CD4-positive, alpha-beta T cell treated with Interleukin-1 beta for 1 hour (primary cell): Measurements from ENCODE around the gene CYP27B1.

ENCODE experiments used
- DNase-seq, 2 donors: peaks; one replicate each; pipeline ENCODE4 v3.0.0-alpha.2; 2020 to 2022

The CYP27B1 gene

GRCh38 chr12:57766464-57767304 lies at the start of gene CYP27B1:
CYP27B1 (minus strand) TSS chr12:57767078; CDS start chr12:57767041, 37 bp downstream.
- no peak for DNase-seq

- no peak for DNase-seq
Observed at GRCh38 chr12:57816001-57816854, 49.4 kb upstream of the CYP27B1 start.

GRCh38 chr12:57815177-57816000 lies 48.5 kb upstream of the CYP27B1 start:
- no peak for DNase-seq

GRCh38 chr12:57813971-57814772 lies 47.3 kb upstream of the CYP27B1 start:
- DNase-seq = no peak

DNA sequence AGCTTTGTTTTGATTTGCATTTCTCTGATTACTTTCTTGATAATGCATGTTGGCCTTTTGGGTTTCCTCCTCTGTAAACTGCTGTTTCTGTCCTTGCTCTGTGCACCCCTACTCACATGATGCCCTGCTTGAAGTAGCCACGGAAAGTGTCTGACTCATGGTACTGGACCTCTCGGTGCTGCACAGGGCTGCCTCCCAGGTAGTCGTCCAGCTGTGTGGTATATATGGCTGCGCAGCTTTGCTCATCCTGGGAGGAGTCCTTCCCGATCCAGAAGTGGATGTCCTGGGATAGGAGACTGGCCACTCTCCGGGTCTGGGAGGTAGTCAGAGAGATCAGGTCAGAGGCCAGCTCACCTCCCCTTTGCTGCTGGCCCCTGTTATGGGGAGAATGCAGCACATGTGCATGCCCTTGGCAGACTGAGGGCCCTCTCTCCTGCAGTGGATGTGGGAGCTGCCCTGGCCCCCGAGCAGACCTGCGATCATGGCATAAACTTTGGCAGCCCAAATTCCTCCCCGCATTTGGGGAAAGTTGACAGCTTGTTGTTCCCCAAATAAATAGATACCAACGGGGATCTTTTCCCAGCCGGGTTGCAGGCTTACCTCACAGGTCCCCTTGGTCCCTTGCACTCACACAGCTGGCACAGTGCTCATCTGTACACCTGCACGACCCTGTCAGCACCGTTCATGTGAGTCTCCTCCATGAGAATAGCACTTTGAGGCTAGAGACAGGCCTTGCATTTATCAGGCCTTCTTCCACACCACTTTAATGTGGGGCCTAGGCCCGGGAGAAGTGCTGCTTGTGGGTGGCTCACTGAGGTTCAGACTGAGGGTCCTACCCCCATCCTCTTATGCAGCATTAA lies 46.5 kb upstream of the CYP27B1 start:
- no peak for DNase-seq

DNA sequence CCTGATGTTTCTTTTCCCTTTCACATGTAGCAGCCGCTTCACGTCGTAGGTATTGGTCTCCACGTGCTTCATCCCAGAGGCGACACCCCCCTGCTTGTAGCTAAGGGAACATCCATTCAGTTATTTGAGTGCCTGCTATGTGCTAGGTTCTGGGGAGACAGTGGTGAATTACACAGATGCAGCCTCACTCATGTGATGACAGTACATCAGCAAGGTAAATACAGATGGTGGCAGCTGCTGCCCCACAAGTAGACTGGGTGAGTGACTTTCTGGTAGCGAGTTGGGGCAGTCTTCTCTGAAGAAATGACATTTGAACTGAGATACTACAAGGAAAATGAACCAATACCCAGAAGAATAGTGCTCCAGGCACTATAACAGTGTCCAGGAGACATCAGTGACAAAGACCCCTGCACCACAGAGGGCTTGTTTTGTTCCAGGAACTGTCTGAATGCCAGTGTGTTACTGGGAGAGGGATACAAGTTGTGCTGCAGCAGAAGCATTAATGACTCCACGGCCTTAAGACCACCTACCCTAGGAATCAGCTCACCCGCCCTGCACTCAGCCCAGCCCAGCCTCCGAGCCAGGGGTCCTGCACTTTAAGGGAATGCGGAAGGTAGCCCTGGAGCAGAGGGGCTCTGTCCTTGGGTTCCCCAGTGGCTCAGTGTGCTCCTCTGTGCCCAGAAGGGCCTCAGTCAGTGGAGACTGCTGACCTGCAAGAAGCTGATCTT lies 44.3 kb upstream of the CYP27B1 start:
- DNase-seq = no peak

GRCh38 chr12:57810450-57810849 lies 43.6 kb upstream of the CYP27B1 start:
- no peak for DNase-seq

DNA sequence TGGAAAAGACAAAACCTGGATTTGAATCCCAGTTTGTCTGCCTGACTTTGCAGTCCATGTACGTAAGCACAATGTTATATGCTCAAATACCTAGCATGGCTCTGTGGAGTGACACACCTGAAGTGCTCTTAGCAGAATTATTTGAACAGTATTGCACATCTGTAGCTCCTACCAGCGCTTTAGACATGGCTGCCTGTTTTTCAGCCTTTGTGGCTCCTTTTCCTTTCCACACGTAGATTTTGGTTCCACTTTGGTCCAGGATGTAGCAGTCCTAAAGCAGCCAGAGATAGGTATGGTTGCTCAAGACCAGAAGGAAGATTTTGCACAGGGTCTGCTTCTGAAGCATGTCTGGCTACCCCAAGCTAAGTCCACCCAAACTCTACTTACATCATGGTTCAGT lies 42.5 kb upstream of the CYP27B1 start:
- no peak for DNase-seq

GRCh38 chr12:57808351-57808750 lies 41.5 kb upstream of the CYP27B1 start:
- DNase-seq = no peak

DNA sequence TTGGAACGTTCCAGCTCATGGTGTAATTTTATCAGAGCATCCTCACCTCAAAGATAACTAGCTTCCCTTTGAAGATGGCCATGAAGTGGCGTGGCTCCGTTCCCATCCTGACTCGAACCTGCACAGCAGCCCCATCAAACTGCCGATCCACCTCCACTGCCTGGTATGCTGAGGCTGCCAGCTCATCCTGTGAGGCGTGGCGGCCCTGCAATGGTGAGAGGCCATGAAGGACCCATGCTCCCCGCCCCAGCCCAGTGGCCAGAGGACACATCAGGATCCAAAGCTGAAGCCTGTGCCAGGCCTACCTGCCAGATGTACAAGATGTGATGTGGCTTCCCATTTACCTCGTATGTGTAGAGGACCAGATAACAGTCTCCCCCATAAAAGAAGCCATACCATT lies 40.4 kb upstream of the CYP27B1 start:
- no peak for DNase-seq

GRCh38 chr12:57806677-57807076 lies 39.8 kb upstream of the CYP27B1 start:
- no peak for DNase-seq

DNA sequence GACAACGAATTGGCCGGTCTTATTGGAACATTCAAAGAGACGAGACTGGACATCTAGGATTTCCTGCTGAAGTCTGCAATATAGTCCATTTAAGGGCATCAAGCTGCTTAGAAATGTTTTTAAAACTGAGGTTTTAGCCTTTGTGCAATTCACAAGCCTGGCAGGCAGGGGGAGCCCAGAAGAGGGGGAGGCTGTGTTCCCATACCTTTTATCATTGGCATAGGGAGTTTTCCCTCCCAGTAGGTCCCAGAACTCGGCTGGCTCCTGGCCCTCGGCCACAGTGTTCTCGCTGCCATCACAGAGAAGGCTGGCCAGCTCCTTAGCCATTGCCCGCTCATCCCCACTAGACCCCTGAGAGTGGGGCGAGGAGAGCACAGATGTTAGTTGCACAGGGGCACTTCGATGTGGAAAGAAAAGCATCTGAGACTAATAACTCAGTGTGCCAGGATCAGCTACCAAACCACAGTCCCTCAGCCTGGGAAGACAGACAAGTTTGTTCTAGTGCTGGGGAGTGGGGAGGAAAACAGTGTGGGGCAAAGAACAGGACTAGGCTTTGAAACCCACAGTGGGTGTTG lies 36.5 kb upstream of the CYP27B1 start:
- DNase-seq = peak; percentile 9 to 43

DNA sequence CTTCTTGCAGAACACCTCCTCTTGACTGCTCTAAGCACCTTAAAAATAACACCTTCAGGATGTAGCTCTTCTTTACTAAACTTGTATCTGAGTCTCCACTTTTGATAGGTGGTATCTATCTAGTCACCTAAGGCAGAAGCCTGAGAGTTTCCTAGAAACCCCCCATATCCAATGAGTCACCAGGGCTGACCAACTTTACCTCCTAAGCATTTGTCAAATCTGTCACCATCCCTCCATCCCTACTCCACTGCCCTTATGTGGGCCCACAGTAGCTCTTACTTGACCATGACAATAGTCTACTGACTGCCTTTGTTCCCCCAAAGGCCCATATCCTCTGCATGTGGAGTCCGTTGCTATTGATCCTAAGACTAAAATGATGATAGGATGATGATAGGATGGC lies 35.7 kb upstream of the CYP27B1 start:
- DNase-seq = no peak

DNA sequence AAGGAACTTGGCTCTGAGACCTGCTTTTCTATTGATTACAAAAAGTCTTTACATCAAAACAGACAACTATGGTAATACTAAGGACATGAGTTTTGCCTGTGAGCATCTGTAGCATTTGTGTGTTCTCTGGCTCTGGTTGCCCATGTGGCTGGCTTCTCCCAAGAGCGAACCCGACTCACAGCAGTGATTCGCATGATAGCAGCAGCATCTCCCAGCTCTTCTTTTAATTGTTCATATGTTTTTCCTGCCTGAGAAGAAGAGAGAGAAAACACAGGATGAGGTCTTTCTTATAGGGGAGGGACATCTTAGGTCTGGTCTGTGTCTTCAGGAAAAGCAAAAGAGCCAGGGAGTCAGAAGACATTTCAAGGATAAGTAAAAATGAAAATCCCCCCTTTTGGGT lies 34.1 kb upstream of the CYP27B1 start:
- no peak for DNase-seq

GRCh38 chr12:57797933-57798332 lies 31.1 kb upstream of the CYP27B1 start:
- DNase-seq = no peak

- no peak for DNase-seq
Observed at GRCh38 chr12:57796996-57797395, 30.1 kb upstream of the CYP27B1 start.

- DNase-seq = no peak
Observed at GRCh38 chr12:57795354-57795753, 28.5 kb upstream of the CYP27B1 start.

DNA sequence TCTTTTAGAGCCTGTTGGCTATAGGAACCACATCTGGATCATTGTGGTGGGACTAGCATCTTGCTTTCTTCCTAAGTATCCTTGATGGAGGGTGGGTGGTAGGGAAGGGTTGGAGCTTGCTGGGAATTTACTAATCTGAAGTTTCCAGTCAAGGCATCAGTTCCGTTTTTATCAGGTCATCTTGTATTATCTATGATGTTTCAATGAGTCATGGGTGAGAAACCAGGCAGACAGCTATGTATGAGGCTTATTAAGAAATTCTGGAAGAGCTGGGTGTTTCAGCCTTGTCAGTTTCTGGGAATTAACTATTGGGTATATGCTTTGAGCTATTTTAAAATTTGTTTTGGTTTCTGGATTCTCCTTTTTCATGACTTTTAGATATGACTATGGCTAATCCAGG lies 27.0 kb upstream of the CYP27B1 start:
- DNase-seq = no peak

GRCh38 chr12:57783861-57784260 lies 17.0 kb upstream of the CYP27B1 start:
- DNase-seq = no peak

GRCh38 chr12:57783466-57783801 lies 16.6 kb upstream of the CYP27B1 start:
- no peak for DNase-seq
